ENCODE results near the gene ZEB2.

DNA sequence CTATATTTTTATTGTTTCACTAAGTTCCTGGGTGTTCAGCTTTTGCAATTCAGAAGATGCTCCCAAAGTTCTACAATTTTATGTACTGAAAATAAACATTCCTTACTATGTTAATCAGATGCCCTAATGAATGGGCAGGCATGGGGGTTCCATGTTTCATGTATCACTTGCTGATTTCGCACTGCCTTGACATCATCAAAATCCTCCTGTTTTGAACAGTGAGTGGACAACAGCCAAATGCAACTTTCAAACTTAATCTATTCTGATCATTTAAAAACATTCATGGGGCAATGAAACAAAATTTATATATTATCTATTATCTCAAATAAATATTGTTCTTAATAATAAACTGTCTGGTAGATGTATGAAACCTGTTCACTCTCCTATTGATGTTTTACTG, 43.2 kb downstream of the ZEB2 start:
- TF ChIP-seq, protein P1, sequence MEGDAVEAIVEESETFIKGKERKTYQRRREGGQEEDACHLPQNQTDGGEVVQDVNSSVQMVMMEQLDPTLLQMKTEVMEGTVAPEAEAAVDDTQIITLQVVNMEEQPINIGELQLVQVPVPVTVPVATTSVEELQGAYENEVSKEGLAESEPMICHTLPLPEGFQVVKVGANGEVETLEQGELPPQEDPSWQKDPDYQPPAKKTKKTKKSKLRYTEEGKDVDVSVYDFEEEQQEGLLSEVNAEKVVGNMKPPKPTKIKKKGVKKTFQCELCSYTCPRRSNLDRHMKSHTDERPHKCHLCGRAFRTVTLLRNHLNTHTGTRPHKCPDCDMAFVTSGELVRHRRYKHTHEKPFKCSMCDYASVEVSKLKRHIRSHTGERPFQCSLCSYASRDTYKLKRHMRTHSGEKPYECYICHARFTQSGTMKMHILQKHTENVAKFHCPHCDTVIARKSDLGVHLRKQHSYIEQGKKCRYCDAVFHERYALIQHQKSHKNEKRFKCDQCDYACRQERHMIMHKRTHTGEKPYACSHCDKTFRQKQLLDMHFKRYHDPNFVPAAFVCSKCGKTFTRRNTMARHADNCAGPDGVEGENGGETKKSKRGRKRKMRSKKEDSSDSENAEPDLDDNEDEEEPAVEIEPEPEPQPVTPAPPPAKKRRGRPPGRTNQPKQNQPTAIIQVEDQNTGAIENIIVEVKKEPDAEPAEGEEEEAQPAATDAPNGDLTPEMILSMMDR (IDR thresholded peaks at IDR 0.05), result no peak
- TF ChIP-seq POLR2A (IDR thresholded peaks at IDR 0.05), result no peak
